ENCODE data around the gene CAV2.

The CAV2 gene

GRCh38 chr7:116454377-116454776, 45.2 kb upstream of the CAV2 start:
- no peak overlapping the region for H2AFZ ChIP-seq (ENCODE audit: low read depth, low read length, severe bottlenecking)
- no peak for TF ChIP-seq EZH2phosphoT487 (conservative IDR thresholded peaks at IDR 0.05; ENCODE audit: low read length)
- no peak for TF ChIP-seq CTCF (IDR thresholded peaks at IDR 0.05; ENCODE audit: insufficient read depth, low read length, poor library complexity, severe bottlenecking)
- no peaks in the 10 kb centered on the region for H4K20me1 ChIP-seq (ENCODE audit: low read depth, low read length)
- H3K9me2 ChIP-seq (replicated peaks; ENCODE audit: insufficient read depth, low read length), result no peaks in the 10 kb centered on the region
- H3K27ac ChIP-seq (ENCODE audit: low read depth, low read length), result no peak overlapping the region
- no peak overlapping the region for H3K4me3 ChIP-seq (ENCODE audit: insufficient read depth, low read length, poor library complexity, severe bottlenecking)
- no peaks in the 10 kb centered on the region for H3K9me3 ChIP-seq (ENCODE audit: insufficient read depth, low read length)
- no peaks in the 10 kb centered on the region for H3F3A ChIP-seq (ENCODE audit: insufficient read depth)
- H3K79me2 ChIP-seq (ENCODE audit: insufficient read depth, low read length), result no peaks in the 10 kb centered on the region
- H3K4me2 ChIP-seq (ENCODE audit: low read depth, low read length, poor library complexity, severe bottlenecking), result no peak overlapping the region
- no peak overlapping the region for H3K9ac ChIP-seq (ENCODE audit: low read length)
- H3K27me3 ChIP-seq (ENCODE audit: low read length), result no peaks in the 10 kb centered on the region
- H3K36me3 ChIP-seq (ENCODE audit: low read length), result no peaks in the 10 kb centered on the region

- TF ChIP-seq EZH2phosphoT487 (conservative IDR thresholded peaks at IDR 0.05; ENCODE audit: low read length) (no peak), CTCF (IDR thresholded peaks at IDR 0.05; ENCODE audit: insufficient read depth, low read length, poor library complexity, severe bottlenecking) (no peak)
- Histone ChIP-seq H4K20me1 (ENCODE audit: low read depth, low read length) (no peaks in the 10 kb centered on the region), H3K9ac (ENCODE audit: low read length) (no peak overlapping the region), H3K9me2 (replicated peaks; ENCODE audit: insufficient read depth, low read length) (no peaks in the 10 kb centered on the region), H3K4me3 (ENCODE audit: insufficient read depth, low read length, poor library complexity, severe bottlenecking) (no peak overlapping the region), H3K36me3 (ENCODE audit: low read length) (no peaks in the 10 kb centered on the region), H2AFZ (ENCODE audit: low read depth, low read length, severe bottlenecking) (no peak overlapping the region), H3K9me3 (ENCODE audit: insufficient read depth, low read length) (no peaks in the 10 kb centered on the region), H3K79me2 (ENCODE audit: insufficient read depth, low read length) (no peaks in the 10 kb centered on the region), H3K4me2 (ENCODE audit: low read depth, low read length, poor library complexity, severe bottlenecking) (no peak overlapping the region), H3K27me3 (ENCODE audit: low read length) (no peaks in the 10 kb centered on the region), H3K27ac (ENCODE audit: low read depth, low read length) (no peak overlapping the region), H3F3A (ENCODE audit: insufficient read depth) (no peaks in the 10 kb centered on the region)
These were observed 44.5 kb upstream of the CAV2 start for GRCh38 chr7:116455009-116455408.

GRCh38 chr7:116455499-116455898, 44.0 kb upstream of the CAV2 start:
- Histone ChIP-seq H3K27me3 (ENCODE audit: low read length) (no peaks in the 10 kb centered on the region), H3K4me3 (ENCODE audit: insufficient read depth, low read length, poor library complexity, severe bottlenecking) (no peak overlapping the region), H3F3A (ENCODE audit: insufficient read depth) (no peaks in the 10 kb centered on the region), H3K79me2 (ENCODE audit: insufficient read depth, low read length) (no peaks in the 10 kb centered on the region), H3K9me2 (replicated peaks; ENCODE audit: insufficient read depth, low read length) (no peaks in the 10 kb centered on the region), H3K9me3 (ENCODE audit: insufficient read depth, low read length) (no peaks in the 10 kb centered on the region), H3K4me2 (ENCODE audit: low read depth, low read length, poor library complexity, severe bottlenecking) (no peak overlapping the region), H3K9ac (ENCODE audit: low read length) (no peak overlapping the region), H3K27ac (ENCODE audit: low read depth, low read length) (no peak overlapping the region), H3K36me3 (ENCODE audit: low read length) (no peaks in the 10 kb centered on the region), H4K20me1 (ENCODE audit: low read depth, low read length) (no peaks in the 10 kb centered on the region), H2AFZ (ENCODE audit: low read depth, low read length, severe bottlenecking) (no peak overlapping the region)
- TF ChIP-seq EZH2phosphoT487 (conservative IDR thresholded peaks at IDR 0.05; ENCODE audit: low read length), result no peak

GRCh38 chr7:116461500-116461899, 38.0 kb upstream of the CAV2 start:
- H4K20me1 ChIP-seq (ENCODE audit: low read depth, low read length), result no peaks in the 10 kb centered on the region
- H3K79me2 ChIP-seq (ENCODE audit: insufficient read depth, low read length), result no peaks in the 10 kb centered on the region
- H3K9me2 ChIP-seq (replicated peaks; ENCODE audit: insufficient read depth, low read length), result no peaks in the 10 kb centered on the region
- H3K9me3 ChIP-seq (ENCODE audit: insufficient read depth, low read length), result no peaks in the 10 kb centered on the region
- no peak overlapping the region for H3K4me2 ChIP-seq (ENCODE audit: low read depth, low read length, poor library complexity, severe bottlenecking)
- H2AFZ ChIP-seq (ENCODE audit: low read depth, low read length, severe bottlenecking), result no peak overlapping the region
- TF ChIP-seq EZH2phosphoT487 (conservative IDR thresholded peaks at IDR 0.05; ENCODE audit: low read length) (no peak), CTCF (IDR thresholded peaks at IDR 0.05; ENCODE audit: insufficient read depth, low read length, poor library complexity, severe bottlenecking) (no peak)
- H3K27me3 ChIP-seq (ENCODE audit: low read length), result no peaks in the 10 kb centered on the region
- no peaks in the 10 kb centered on the region for H3F3A ChIP-seq (ENCODE audit: insufficient read depth)
- H3K9ac ChIP-seq (ENCODE audit: low read length), result no peak overlapping the region
- H3K4me3 ChIP-seq (ENCODE audit: insufficient read depth, low read length, poor library complexity, severe bottlenecking), result no peak overlapping the region
- H3K27ac ChIP-seq (ENCODE audit: low read depth, low read length), result no peak overlapping the region
- no peaks in the 10 kb centered on the region for H3K36me3 ChIP-seq (ENCODE audit: low read length)

Measured in SU-DHL-6 (cell line).